Stimulated activated CD8-positive, alpha-beta memory T cell treated with anti-CD3 and anti-CD28 coated beads, Interleukin-7, amount 100 ng/mL, for 24 hours (primary cell): Measurements from ENCODE around the gene GCNT3.
"Not testable (repeated sequence)": the region's sequence is repeated elsewhere in the genome, so short reads cannot be mapped to it uniquely, and the experiment has no call there.

Experiments
- DNase-seq: peaks from one replicate; pipeline ENCODE4 v3.0.0-alpha.2; 2020; ENCODE audit warnings: low read depth

The GCNT3 gene

DNA sequence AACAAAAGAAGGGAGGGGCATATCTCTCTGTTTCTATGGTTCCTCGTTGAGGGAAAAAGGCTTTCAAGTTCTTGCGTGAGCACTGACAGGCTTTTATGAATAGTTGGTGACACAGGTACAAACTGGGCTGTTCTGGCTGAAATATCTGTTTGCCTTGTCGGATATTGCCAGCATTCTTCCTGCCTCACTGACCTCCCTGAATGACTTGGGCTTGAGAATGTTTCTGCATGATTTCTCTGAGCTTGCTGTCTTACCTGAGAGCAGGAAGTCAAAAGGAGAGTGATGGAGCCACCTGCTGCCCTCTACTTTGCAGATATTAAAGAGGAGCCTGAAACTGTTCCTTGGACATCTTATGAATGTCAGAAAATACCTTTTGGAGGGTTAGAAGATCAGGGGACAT lies 4.8 kb downstream of the GCNT3 start:
- no peak for DNase-seq

DNA sequence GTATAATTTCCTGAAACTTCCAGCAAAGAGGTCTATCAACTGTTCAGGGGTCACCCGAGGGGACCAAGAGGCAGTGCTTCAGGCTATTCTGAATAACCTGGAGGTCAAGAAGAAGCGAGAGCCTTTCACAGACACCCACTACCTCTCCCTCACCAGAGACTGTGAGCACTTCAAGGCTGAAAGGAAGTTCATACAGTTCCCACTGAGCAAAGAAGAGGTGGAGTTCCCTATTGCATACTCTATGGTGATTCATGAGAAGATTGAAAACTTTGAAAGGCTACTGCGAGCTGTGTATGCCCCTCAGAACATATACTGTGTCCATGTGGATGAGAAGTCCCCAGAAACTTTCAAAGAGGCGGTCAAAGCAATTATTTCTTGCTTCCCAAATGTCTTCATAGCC lies 6.8 kb downstream of the GCNT3 start:
- DNase-seq = no peak

DNA sequence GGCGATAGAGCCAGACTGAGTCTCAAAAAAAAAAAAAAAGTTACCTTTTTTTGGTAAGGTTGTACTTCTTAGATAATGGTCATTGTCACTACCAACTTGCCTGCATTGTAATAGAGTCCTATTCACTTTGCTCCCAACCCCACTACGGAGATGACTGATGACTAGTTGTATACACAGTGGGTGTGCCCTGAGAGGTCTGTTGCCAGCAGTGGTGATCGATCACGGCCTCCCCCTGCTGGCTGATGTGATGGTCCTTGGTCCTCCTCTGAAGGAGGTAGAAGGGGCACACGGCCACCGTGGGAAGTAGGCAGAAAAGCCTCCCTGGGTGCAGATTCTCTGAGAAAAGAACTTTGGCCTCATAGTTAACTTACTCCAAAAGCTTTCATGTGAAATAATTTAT lies 10.7 kb downstream of the GCNT3 start:
- peak; percentile 13 for DNase-seq

DNA sequence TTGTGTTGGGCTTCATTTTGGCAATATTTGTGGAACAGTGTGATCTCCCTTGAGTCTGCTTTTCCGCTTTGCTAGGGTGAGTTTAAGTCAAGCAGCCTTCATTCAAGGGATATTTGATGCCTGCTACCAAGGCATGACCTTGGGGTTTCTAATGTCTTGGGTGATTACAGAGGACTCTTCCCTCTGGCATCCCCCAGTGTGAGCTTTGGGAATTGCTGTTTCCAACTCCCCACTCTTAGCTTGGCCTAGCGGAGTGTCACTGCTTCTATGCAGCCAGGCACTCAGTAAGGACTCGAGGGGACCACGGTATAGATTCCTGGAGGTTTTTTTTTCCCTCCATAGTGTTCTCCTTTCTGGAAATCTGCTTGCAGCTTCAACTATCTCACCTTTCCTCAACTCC lies 21.1 kb downstream of the GCNT3 start:
- DNase-seq = no peak

DNA sequence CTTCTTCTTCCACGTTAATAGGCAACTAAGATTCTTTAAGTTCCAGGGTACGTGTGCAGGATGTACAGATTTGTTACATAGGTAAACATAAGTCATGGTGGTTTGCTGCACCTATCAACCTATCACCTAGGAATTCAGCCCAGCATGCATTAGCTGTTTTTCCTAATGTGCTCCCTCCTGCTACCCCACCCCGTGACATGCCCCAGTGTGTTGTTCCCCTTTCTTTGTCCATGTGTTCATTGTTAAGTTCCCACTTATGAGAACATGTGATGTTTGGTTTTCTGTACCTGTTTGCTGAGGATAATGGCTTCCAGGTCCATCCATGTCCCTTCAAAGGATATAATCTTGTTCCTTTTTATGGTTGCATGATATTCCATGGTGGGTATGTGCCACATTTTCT lies 24.6 kb downstream of the GCNT3 start:
- DNase-seq = no peak

DNA sequence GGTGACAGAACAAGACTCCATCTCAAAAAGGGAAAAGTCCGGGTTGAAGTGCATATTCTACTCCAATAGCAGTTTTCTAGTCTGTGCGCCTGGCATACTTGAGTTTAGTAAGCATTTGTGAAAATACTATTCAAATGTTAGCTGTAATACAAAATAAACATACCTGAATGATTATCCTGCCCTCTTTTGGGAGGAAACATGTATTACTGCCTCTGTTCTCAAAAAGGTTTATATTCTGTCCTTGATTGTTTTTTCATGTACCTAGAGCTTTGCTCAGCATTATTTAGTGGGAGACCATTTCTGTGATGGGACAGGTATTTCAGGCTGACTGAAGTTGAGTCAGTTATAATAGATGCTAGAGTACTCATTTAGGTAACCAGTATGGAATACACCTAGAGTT lies 25.9 kb downstream of the GCNT3 start:
- DNase-seq = not testable (repeated sequence)

DNA sequence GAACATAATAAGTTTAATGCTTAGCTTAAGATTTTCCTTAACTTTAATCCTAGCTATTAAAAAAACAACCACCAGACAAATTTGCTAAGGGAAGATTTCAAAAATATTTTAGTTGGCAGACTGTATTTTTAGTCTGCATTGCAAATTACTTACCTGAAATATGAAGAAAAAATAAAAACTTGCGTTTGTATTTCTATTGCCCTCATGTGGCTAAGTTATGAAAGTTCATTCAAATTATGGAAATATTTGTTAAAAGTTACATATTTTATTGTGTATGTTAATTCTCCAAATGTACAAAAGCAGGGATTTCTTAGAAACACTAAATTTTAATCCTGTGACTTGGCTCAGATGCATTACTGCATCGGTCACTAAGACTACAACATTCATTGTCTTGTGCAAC lies 30.8 kb downstream of the GCNT3 start:
- no peak for DNase-seq

DNA sequence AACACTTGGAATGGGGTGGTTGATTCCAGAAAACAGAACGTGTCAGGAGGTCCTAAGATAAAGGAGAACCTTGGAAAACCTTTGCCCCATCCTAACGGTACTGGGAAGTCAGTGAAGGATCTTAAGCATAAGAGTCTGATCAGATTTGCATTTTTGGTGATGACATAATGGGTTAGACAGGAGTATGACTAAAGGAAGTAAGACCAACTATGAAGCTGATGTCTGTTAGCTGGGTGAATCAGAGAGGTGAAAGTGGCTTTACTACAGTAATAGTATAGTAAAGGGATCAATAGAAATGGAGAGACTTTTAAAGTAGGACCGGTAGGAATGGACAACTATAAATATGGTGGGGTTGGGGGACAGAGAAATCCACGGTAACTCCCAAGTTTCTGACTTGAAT lies 33.2 kb downstream of the GCNT3 start:
- DNase-seq = no peak

DNA sequence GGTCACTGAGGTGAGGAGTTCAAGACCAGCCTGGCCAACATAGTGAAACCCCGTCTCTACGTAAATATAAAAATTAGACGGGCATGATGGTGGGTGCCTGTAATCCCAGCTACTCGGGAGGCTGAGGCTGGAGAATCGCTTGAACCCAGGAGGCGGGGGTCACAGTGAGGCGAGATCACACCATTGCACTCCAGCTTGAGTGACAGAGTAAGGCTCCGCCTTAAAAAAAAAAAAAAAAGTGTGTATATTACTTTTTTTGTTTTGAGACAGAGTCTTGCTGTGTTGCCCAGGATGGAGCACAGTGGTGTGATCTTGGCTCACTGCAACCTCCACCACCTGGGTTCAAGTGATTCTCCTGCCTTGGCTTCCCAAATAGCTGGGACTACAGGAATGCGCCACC lies 34.2 kb downstream of the GCNT3 start:
- not testable (repeated sequence) for DNase-seq

DNA sequence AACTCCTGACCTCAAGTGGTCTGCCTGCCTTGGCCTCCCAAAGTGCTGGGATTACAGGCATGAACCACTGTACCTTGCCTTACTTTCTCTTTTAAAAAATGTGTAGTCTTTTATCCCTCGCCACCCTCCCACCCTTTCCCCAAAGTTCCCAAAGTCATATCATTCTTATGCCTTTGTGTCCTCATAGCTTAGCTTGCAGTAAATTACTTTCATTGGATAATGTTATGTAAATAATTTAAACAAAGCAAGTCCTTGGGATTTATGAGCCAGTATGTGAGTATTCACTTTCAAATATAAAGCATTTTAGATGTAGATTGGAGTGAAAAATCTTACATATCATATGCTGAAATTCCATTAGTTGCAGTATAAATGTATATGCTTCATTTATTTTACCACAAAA lies 34.7 kb downstream of the GCNT3 start:
- no peak for DNase-seq

DNA sequence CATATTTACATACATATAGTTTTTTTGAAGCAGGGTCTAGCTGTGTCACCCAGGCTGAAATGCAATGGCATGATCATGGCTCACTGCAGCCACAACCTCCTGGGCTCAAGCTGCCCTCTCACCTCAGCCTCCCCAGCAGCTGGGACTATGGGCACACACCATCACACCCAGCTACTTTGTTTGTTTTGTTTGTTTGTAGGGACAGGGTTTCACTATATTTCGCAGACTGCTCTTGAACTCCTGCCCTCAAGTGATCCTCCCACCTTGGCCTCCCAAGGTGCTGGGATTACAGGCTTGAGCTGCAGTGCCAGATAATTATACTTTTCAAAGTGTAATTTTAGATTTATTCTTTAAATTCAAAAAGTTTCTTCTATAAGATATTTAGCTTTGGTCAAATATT lies 35.5 kb downstream of the GCNT3 start:
- no peak for DNase-seq

DNA sequence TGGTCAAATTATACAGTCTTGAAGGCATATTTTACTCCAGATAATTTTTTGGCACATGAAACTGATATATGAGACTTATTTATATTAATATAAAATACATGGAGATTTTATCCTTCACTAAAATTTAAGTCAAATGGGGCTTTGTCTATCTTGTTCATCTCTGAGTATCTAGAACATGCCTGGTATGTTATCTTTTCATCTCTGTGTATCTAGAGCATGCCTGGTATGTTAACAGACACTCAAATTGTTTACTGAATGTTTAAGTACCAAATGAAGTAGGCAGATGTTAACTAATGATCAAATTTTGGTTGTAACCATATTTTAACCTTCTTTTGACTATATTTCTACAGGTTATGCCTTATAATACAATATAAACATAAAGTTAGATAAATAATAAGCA lies 38.0 kb downstream of the GCNT3 start:
- no peak for DNase-seq

DNA sequence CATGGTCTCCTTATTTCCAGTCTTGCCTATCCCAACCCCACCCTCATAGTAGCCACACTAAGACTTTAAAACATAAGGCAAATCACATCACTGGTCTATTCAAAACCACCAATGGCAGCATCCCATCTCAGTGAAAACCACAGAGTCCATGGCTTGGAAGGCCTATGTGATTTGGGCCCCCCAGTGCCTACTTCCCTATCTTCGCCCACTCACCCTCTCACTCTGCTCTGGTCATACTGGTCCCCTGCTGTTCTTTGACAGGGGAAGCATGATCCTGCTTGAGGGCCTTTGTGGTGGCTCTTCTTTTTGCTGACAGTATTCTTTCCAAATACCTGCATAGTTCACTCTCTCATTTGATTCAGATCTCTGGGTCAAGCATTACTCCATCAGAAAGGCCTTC lies 42.5 kb downstream of the GCNT3 start:
- DNase-seq = no peak

DNA sequence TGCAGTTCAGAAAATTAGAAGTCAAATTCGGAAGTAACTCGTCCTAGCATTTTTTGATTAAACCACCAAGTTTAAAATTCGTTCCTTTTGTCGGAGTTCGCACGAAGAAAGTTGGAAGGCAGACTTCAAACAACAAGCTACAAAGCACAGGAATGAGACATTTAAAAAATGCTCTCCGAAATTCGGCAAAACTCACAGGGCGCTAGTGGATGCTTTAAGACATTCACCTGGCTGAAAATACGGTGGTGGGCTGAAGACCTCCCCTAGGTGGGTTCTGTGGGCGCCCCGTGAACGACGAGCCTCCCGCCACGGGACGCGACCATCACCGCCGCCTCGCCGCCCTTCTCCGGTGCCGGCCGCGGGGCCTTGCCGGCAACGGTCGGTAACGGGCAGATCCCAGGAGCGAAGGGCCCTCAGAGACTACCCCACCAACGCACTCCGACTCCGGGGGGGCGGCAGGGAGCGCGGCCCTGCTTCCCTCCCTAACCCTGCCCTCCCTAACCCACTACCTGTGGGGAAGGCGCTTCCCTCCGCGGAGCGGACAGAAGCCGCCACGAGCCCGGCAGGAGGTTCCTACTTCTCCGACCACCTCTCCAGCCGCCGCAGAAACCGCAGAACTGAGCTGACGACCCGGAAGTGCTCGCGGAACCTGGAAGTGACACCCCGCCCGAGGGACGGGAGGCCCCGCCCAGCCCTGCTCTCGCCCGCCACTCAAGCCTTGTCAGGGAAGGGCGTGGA lies 45.5 kb downstream of the GCNT3 start, which contains the start of gene GTF2A2:
Gene GTF2A2 (minus strand): TSS at position 619 of the 738 bp plus-strand sequence. CDS start 5,238 bp downstream, outside the sequence.
- peak; percentile 90 for DNase-seq

DNA sequence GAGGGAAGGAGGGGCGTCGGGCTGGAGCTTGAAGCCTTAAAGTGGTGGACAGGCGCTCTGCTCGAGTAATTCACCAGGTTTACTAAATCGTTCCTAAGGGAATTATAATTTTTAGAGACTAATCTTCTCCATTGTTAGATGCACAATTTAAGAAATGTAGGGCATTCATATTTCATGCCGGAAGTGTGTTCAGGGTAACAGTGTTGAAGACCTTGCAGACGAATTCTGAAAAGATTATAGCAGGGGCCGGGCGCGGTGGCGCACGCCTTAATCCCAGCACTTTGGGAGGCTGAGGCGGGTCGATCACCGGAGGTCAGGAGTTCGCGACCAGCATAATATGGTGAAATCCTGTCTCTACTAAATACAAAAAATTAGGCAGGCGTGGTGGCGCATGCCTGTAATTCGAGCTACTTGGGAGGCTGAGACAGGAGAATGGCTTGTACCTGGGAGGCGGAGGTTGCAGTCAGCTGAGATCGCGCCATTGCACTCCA lies 46.1 kb downstream of the GCNT3 start:
- no peak for DNase-seq

DNA sequence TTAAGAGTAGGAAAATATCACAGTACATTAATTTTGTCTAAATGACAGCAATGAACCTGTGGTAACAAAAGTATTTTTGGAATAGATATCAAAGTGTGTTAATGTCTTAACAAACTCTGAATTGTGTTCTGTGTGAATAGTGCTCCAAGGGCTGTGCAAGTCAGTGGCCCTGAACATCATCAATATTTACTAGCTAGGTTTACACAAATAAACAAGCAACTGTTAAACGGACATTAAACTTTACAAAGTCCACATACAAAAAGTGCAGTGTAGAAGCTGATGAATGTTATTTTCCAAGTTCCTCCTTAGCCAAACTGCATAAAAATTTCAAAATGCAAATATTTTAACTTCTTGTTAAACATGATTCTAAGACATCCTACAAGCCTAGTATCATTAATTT lies 47.8 kb downstream of the GCNT3 start:
- no peak for DNase-seq

DNA sequence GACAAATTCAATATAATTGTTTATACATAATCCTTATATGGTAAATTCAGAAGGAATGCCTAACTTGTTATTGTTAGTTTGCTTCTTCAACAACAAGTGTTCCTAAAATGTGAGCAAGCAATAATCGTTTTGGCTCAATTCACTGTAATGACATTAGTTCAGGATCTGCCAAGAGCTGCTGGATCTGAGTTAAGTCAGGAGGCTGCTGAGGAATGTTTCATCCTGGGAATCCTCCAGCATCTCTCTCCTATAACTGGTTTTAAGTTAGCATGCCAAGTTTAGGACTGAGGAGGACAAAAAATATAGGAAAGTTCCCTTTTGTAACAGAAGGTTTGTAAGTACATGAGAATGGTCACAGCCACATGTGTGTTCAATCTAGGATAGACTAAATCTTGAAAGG lies 50.7 kb downstream of the GCNT3 start:
- no peak for DNase-seq

DNA sequence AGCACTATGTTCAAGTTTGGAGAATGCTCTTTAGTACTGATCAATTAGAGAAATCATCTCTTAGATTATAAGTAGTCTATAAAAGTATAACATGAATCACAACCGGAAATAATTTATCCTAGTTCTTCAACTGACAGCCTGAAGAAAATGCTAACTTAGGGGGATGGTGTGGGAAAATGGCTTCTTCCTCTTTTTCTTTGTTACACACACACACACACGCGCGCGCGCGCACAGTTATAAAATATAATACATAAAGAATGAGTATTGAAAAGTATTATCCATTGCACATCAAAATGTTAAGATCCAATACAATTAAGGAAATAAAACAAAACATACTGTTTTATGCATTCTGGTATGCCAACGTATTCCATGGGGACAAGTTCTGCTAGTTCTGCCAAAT lies 57.0 kb downstream of the GCNT3 start:
- DNase-seq = no peak
